ENCODE results near the gene ZNF502.
A peak's percentile ranks its signal among the peaks of the same experiment; 100 is the strongest.

Gene ZNF502

GRCh38 chr3:44680921-44681455 lies 31.5 kb upstream of the ZNF502 start:
- no peak for TF ChIP-seq CTCF (IDR thresholded peaks at IDR 0.05; ENCODE audit: low read depth, low read length)
- DNase-seq (ENCODE audit: extremely low read depth, low read depth): no peak

DNA sequence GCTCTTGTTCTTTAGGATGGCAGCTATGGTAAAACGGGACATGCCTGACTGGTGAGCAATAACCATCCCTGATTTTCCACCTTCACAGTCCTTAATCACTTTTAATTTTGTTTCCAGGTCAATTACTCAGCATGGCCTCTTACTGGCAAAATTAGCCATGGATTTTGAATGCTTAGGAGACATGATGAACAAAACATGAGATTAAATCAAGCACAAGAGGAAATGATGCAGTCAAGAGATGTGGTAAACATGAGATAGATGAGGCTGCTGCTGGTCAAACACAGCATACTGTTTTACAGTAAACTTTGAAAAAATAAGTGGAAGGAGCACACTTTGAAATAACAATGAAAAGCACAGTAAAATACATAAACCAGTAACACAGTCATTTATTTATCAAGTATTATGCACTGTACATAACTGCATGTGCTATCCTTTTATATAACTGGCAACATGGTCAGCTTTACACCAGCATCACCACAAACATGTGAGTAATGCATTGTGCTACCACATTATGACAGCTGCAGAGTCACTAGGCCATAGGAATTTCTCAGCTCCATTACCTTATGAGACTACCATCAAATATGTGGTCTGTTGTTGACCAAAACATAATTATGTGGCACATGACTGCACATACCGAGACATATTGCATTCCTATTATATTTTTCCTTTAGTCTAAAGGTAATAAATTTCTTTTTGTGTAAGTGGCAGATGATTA lies 30.1 kb upstream of the ZNF502 start:
- DNase-seq (ENCODE audit: extremely low read depth, low read depth): no peak
- no peak for TF ChIP-seq CTCF (IDR thresholded peaks at IDR 0.05; ENCODE audit: low read depth, low read length)

- peak; percentile 71 for DNase-seq (ENCODE audit: extremely low read depth, low read depth)
- TF ChIP-seq CTCF (IDR thresholded peaks at IDR 0.05; ENCODE audit: low read depth, low read length): no peak
These were observed 27.2 kb upstream of the ZNF502 start for GRCh38 chr3:44685128-44685800.

DNA sequence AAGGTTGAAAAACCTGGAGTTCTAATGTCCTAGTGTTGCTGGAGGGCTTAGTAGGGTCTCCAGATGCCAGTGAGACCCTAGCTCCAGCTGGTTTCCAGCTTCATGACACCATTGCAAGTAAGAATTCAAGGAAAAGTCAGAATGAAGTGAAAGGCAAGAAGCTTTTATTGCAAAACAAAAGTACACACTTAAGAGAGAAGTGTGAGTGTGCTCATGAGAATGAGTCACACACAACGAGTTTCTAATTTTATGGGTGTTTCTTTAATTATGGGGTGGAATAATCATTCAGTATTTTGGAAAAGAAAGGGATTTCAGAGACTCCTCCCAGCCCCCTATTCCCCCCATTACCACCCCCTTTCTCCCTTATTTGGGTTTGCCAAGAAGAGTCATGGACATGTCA lies 24.6 kb upstream of the ZNF502 start:
- no peak for DNase-seq (ENCODE audit: extremely low read depth, low read depth)
- no peak for TF ChIP-seq CTCF (IDR thresholded peaks at IDR 0.05; ENCODE audit: low read depth, low read length)

- no peak for TF ChIP-seq CTCF (IDR thresholded peaks at IDR 0.05; ENCODE audit: low read depth, low read length)
- no peak for DNase-seq (ENCODE audit: extremely low read depth, low read depth)
These were observed 9.0 kb downstream of the ZNF502 start for GRCh38 chr3:44721231-44722102.

- no peak for TF ChIP-seq CTCF (IDR thresholded peaks at IDR 0.05; ENCODE audit: low read depth, low read length)
- DNase-seq (ENCODE audit: extremely low read depth, low read depth): no peak
These were observed 9.6 kb downstream of the ZNF502 start for GRCh38 chr3:44722103-44722401.
